Posterior cingulate gyrus (tissue), 11 donors: ENCODE measurements around the gene LPIN1.

Source experiments
- DNase-seq, 10 donors: peaks; one replicate each; pipeline versions ENCODE4 v3.0.0 to v3.0.0-alpha.2; 2020 to 2021; ENCODE audit warnings: mixed read lengths in 3 of 10
- intact Hi-C: fragments of 100-400 bp; cut with DNase I; formaldehyde crosslinking; loops from one replicate; pipeline ENCODE4 v1.15.1; 2023

The LPIN1 gene

GRCh38 chr2:11777066-11777782 is 30.8 kb downstream of the LPIN1 start:
- DNase-seq = no peak
- intact Hi-C loops = loop anchor here (10.0 kb wide), 1 partner anchor 302 kb away; no protein-coding TSS in a partner anchor

GRCh38 chr2:11777886-11778415 is 31.5 kb downstream of the LPIN1 start:
- intact Hi-C loops = loop anchor here (2.0 to 10.0 kb wide), 2 partner anchors 31 to 303 kb away; partner anchors contain the start of gene LPIN1

GRCh38 chr2:11778416-11778815 is 32.0 kb downstream of the LPIN1 start:
- no peak for DNase-seq
- intact Hi-C loops = loop anchor here (2.0 to 10.0 kb wide), 2 partner anchors 32 to 304 kb away; partner anchors contain the start of gene LPIN1

More at GRCh38 chr2:11777886-11778415, 31.5 kb downstream of the LPIN1 start:
- no peak for DNase-seq

GRCh38 chr2:11778923-11779757 is 32.7 kb downstream of the LPIN1 start:
- intact Hi-C loops = loop anchor here (1.0 to 10.0 kb wide), 3 partner anchors 32 to 304 kb away; partner anchors contain the start of gene LPIN1
- DNase-seq = peak; percentile 63 to 98 (median 84)

GRCh38 chr2:11781602-11782001 is 35.2 kb downstream of the LPIN1 start:
- no peak for DNase-seq
- intact Hi-C loops = no loop called here

GRCh38 chr2:11784280-11784679 is 37.8 kb downstream of the LPIN1 start:
- intact Hi-C loops = no loop called here
- DNase-seq = no peak

GRCh38 chr2:11784747-11785610 is 38.5 kb downstream of the LPIN1 start:
- DNase-seq = peak; percentile 38 to 94 (median 68)
- intact Hi-C loops = no loop called here

GRCh38 chr2:11785611-11785940 is 39.1 kb downstream of the LPIN1 start:
- intact Hi-C loops = no loop called here
- no peak for DNase-seq

- no peak for DNase-seq
- intact Hi-C loops = no loop called here
These were observed 39.8 kb downstream of the LPIN1 start for GRCh38 chr2:11786191-11786590.

GRCh38 chr2:11786592-11786991 is 40.2 kb downstream of the LPIN1 start:
- intact Hi-C loops = no loop called here

GRCh38 chr2:11787991-11788390 is 41.6 kb downstream of the LPIN1 start:
- intact Hi-C loops = no loop called here
- no peak for DNase-seq

More at GRCh38 chr2:11786592-11786991, 40.2 kb downstream of the LPIN1 start:
- DNase-seq = no peak

GRCh38 chr2:11788461-11789124 is 42.2 kb downstream of the LPIN1 start:
- DNase-seq = no peak
- intact Hi-C loops = no loop called here

GRCh38 chr2:11789243-11789642 is 42.8 kb downstream of the LPIN1 start:
- intact Hi-C loops = no loop called here

GRCh38 chr2:11790228-11790627 is 43.8 kb downstream of the LPIN1 start:
- DNase-seq = no peak
- intact Hi-C loops = no loop called here

More at GRCh38 chr2:11789243-11789642, 42.8 kb downstream of the LPIN1 start:
- DNase-seq = no peak

GRCh38 chr2:11795590-11795989 is 49.2 kb downstream of the LPIN1 start:
- intact Hi-C loops = no loop called here
- no peak for DNase-seq

- no peak for DNase-seq
- intact Hi-C loops = no loop called here
These were observed 50.0 kb downstream of the LPIN1 start for GRCh38 chr2:11796190-11797171.

GRCh38 chr2:11797846-11798245 is 51.4 kb downstream of the LPIN1 start:
- intact Hi-C loops = no loop called here
- no peak for DNase-seq

- intact Hi-C loops = no loop called here
- DNase-seq = no peak
These were observed 52.4 kb downstream of the LPIN1 start for GRCh38 chr2:11798701-11799435.
